ENCODE results near the gene TMEM273. TPM values are rescaled to one million over a fixed set of nuclear protein-coding genes. Genes with fewer than 3 reads are reported as not detected.

The TMEM273 gene
- total RNA-seq, 1 experiment from 2014 or later, result not detected

- BruUV-seq (replicated peaks), result no TSS peak
These were observed 35.5 kb downstream of the TMEM273 start for GRCh38 chr10:49152663-49153062.

GRCh38 chr10:49152037-49152436 is 36.2 kb downstream of the TMEM273 start:
- POLR2A ChIA-PET, result no interaction called here
- Histone ChIP-seq H3K36me3 (ENCODE audit: control insufficient read depth in 1 of 2, insufficient read depth in 2 of 2, low read length in 2 of 2) (no peaks in the 10 kb centered on the region), H3K9me3 (ENCODE audit: control insufficient read depth in 1 of 2, insufficient read depth in 1 of 2, low read depth in 1 of 2, low read length in 2 of 2) (no peaks in the 10 kb centered on the region), H3K9ac (ENCODE audit: low read length) (no peak overlapping the region), H3K79me2 (ENCODE audit: insufficient read depth, low read length) (no peaks in the 10 kb centered on the region), H3K27ac (ENCODE audit: low read depth, low read length) (no peak overlapping the region), H3K4me1 (ENCODE audit: control insufficient read depth in 1 of 2, insufficient read depth in 2 of 2, low read length in 2 of 2) (no peaks in the 10 kb centered on the region), H4K20me1 (ENCODE audit: insufficient read depth) (no peaks in the 10 kb centered on the region), H3K9me2 (ENCODE audit: insufficient read depth) (no peaks in the 10 kb centered on the region), H3K4me3 (replicated peaks in 1 of 2; ENCODE audit: low read depth in 1 of 2, low read length in 2 of 2) (no peak overlapping the region), H3K4me2 (ENCODE audit: low read length) (no peak overlapping the region), H3K27me3 (ENCODE audit: insufficient read depth, low read length) (peaks cover 70% of the 10 kb centered on the region), H2AFZ (ENCODE audit: low read depth, low read length, poor library complexity, severe bottlenecking) (no peak overlapping the region)
- intact Hi-C loops (cut with micrococcal nuclease), result no loop called here
- RAD21 ChIA-PET (ENCODE audit: low non-redundant PET in 1 of 2, low total read pairs in 2 of 2, uncharacterized antibody in 2 of 2, unreplicated experiment in 2 of 2), result no interaction called here
- no TSS peak for BruUV-seq (replicated peaks)
- ATAC-seq, result no peak
- no peak for TF ChIP-seq ATF3 (IDR thresholded peaks at IDR 0.05)
- TF ChIP-seq CTCF (IDR thresholded peaks at IDR 0.05 in 2 of 3, conservative IDR thresholded peaks at IDR 0.05 in 1 of 3; ENCODE audit: borderline replicate concordance in 1 of 3, insufficient read depth in 1 of 3, low read depth in 2 of 3, low read length in 2 of 3), result no peak
- no peak for TF ChIP-seq EZH2phosphoT487 (IDR thresholded peaks at IDR 0.05; ENCODE audit: borderline replicate concordance)
- no peak for TF ChIP-seq EZH2 (IDR thresholded peaks at IDR 0.05)
- no peak for TF ChIP-seq SIN3A (IDR thresholded peaks at IDR 0.05; ENCODE audit: low read depth)
- TF ChIP-seq POLR2A (IDR thresholded peaks at IDR 0.05; ENCODE audit: borderline replicate concordance, extremely low read depth, insufficient read depth, insufficient read length), result no peak
- no peak for TF ChIP-seq ZNF274 (IDR thresholded peaks at IDR 0.05; ENCODE audit: low read depth, low read length)
- TF ChIP-seq ZBTB33 (IDR thresholded peaks at IDR 0.05; ENCODE audit: extremely low read depth, insufficient replicate concordance, low read length), result no peak
- no peak for TF ChIP-seq JUND (IDR thresholded peaks at IDR 0.05)
- no peak for TF ChIP-seq YY1 (IDR thresholded peaks at IDR 0.05; ENCODE audit: extremely low read depth, insufficient replicate concordance, low read depth, low read length)
- no peak for TF ChIP-seq FOSL1 (IDR thresholded peaks at IDR 0.05; ENCODE audit: low read depth)
- no peak for TF ChIP-seq SP1 (IDR thresholded peaks at IDR 0.05; ENCODE audit: low read depth)
- CTCF ChIA-PET, result interaction anchor here (1.7 kb wide), 1 partner anchor 12 kb away, joined by 4 read pairs; no protein-coding TSS in a partner anchor
- no peak for DNase-seq (ENCODE audit: low read depth, low spot score)

More at GRCh38 chr10:49152663-49153062, 35.5 kb downstream of the TMEM273 start:
- ChIA-PET CTCF (interaction anchor here (1.7 kb wide), 1 partner anchor 11 kb away, joined by 4 read pairs; no protein-coding TSS in a partner anchor), RAD21 (ENCODE audit: low non-redundant PET in 1 of 2, low total read pairs in 2 of 2, uncharacterized antibody in 2 of 2, unreplicated experiment in 2 of 2) (no interaction called here), POLR2A (no interaction called here)
- Histone ChIP-seq H3K27ac (ENCODE audit: low read depth, low read length) (no peak overlapping the region), H3K79me2 (ENCODE audit: insufficient read depth, low read length) (no peaks in the 10 kb centered on the region), H2AFZ (ENCODE audit: low read depth, low read length, poor library complexity, severe bottlenecking) (no peak overlapping the region), H3K4me3 (replicated peaks in 1 of 2; ENCODE audit: low read depth in 1 of 2, low read length in 2 of 2) (no peak overlapping the region), H3K27me3 (ENCODE audit: insufficient read depth, low read length) (peaks cover 77% of the 10 kb centered on the region), H3K36me3 (ENCODE audit: control insufficient read depth in 1 of 2, insufficient read depth in 2 of 2, low read length in 2 of 2) (no peaks in the 10 kb centered on the region), H3K9ac (ENCODE audit: low read length) (no peak overlapping the region), H4K20me1 (ENCODE audit: insufficient read depth) (no peaks in the 10 kb centered on the region), H3K4me2 (ENCODE audit: low read length) (no peak overlapping the region), H3K9me3 (ENCODE audit: control insufficient read depth in 1 of 2, insufficient read depth in 1 of 2, low read depth in 1 of 2, low read length in 2 of 2) (no peaks in the 10 kb centered on the region), H3K9me2 (ENCODE audit: insufficient read depth) (no peaks in the 10 kb centered on the region), H3K4me1 (ENCODE audit: control insufficient read depth in 1 of 2, insufficient read depth in 2 of 2, low read length in 2 of 2) (no peaks in the 10 kb centered on the region)
- DNase-seq (ENCODE audit: low read depth, low spot score) (no peak), ATAC-seq (no peak)
- TF ChIP-seq MAX (IDR thresholded peaks at IDR 0.05), result no peak
- intact Hi-C loops (cut with micrococcal nuclease), result no loop called here
